ENCODE measurements around the gene RYR1. TPM values are rescaled to one million over a fixed set of nuclear protein-coding genes. Genes with fewer than 3 reads are reported as not detected.

The RYR1 gene
- total RNA-seq: 2.3 and 2.9 TPM in 2 replicates

GRCh38 chr19:38433268-38433733, at the start of gene RYR1:
RYR1 (plus strand) TSS chr19:38433691; CDS start chr19:38433830, 139 bp downstream.
- intact Hi-C loops (cut with micrococcal nuclease): no loop called here

GRCh38 chr19:38383743-38384142, 49.7 kb upstream of the RYR1 start:
- intact Hi-C loops (cut with micrococcal nuclease): no loop called here

GRCh38 chr19:38384209-38385027, 49.1 kb upstream of the RYR1 start:
- intact Hi-C loops (cut with micrococcal nuclease): loop anchor here (5.0 kb wide), 2 partner anchors 353 to 448 kb away; partner anchors contain the start of gene ECH1

- intact Hi-C loops (cut with micrococcal nuclease): loop anchor here (5.0 kb wide), 2 partner anchors 352 to 447 kb away; partner anchors contain the start of gene ECH1
Measured at GRCh38 chr19:38385057-38385803, 48.3 kb upstream of the RYR1 start.

GRCh38 chr19:38385804-38386257, 47.7 kb upstream of the RYR1 start:
- intact Hi-C loops (cut with micrococcal nuclease): loop anchor here (5.0 kb wide), 2 partner anchors 351 to 446 kb away; partner anchors contain the start of gene ECH1

GRCh38 chr19:38386300-38386970, 47.1 kb upstream of the RYR1 start:
- intact Hi-C loops (cut with micrococcal nuclease): loop anchor here (5.0 kb wide), 2 partner anchors 351 to 446 kb away; partner anchors contain the start of gene ECH1

GRCh38 chr19:38386971-38387549, 46.4 kb upstream of the RYR1 start:
- intact Hi-C loops (cut with micrococcal nuclease): loop anchor here (1.0 to 5.0 kb wide), 5 partner anchors 8 to 445 kb away; partner anchors contain the start of genes ECH1 and PSMD8

GRCh38 chr19:38387550-38388348, 45.7 kb upstream of the RYR1 start, which contains the start of gene GGN:
GGN (minus strand) TSS chr19:38388034; CDS start chr19:38387261, 773 bp downstream.
- intact Hi-C loops (cut with micrococcal nuclease): loop anchor here (1.0 to 5.0 kb wide), 10 partner anchors 8 to 543 kb away; partner anchors contain the start of genes ECH1, MRPS12, PSMD8 and SARS2

- intact Hi-C loops (cut with micrococcal nuclease): loop anchor here (1.0 to 5.0 kb wide), 7 partner anchors 14 to 542 kb away; partner anchors contain the start of genes ECH1, MRPS12 and SARS2
Measured at GRCh38 chr19:38388349-38389100, 45.0 kb upstream of the RYR1 start, which contains the start of gene SPRED3. SPRED3 (plus strand) TSS chr19:38388697; CDS start chr19:38390303, 1,606 bp downstream.

- intact Hi-C loops (cut with micrococcal nuclease): loop anchor here (2.0 to 5.0 kb wide), 3 partner anchors 348 to 461 kb away; partner anchors contain the start of gene ECH1
Measured at GRCh38 chr19:38389101-38389925, 44.2 kb upstream of the RYR1 start.

GRCh38 chr19:38389957-38390924, 43.2 kb upstream of the RYR1 start:
- intact Hi-C loops (cut with micrococcal nuclease): loop anchor here (2.0 to 5.0 kb wide), 3 partner anchors 347 to 461 kb away; partner anchors contain the start of gene ECH1

GRCh38 chr19:38391911-38392464, 41.5 kb upstream of the RYR1 start:
- intact Hi-C loops (cut with micrococcal nuclease): no loop called here

- intact Hi-C loops (cut with micrococcal nuclease): no loop called here
Measured at GRCh38 chr19:38392707-38393308, 40.7 kb upstream of the RYR1 start.

- intact Hi-C loops (cut with micrococcal nuclease): loop anchor here (1.0 to 2.0 kb wide), 2 partner anchors 8 to 224 kb away; partner anchors contain the start of gene EIF3K
Measured at GRCh38 chr19:38394488-38394887, 39.0 kb upstream of the RYR1 start.

- intact Hi-C loops (cut with micrococcal nuclease): loop anchor here (1.0 to 2.0 kb wide), 2 partner anchors 8 to 223 kb away; partner anchors contain the start of gene EIF3K
Measured at GRCh38 chr19:38395381-38396114, 37.9 kb upstream of the RYR1 start.
